NCI-H2171 treated with DMSO at 0.1 percent for 48 hours (cell line): Measurements from ENCODE around the gene C1orf216.
"Not testable (repeated sequence)": the region's sequence is repeated elsewhere in the genome, so short reads cannot be mapped to it uniquely, and the experiment has no call there.

Source experiments
- DNase-seq: peaks from one replicate; lab custom pipeline; 2025; lab: John Stamatoyannopoulos, UW

C1orf216 gene

GRCh38 chr1:35706846-35707600, 11.7 kb downstream of the C1orf216 start:
- peak; percentile 33 for DNase-seq

GRCh38 chr1:35702508-35702907, 16.2 kb downstream of the C1orf216 start:
- DNase-seq, result no peak

- not testable (repeated sequence) for DNase-seq
Measured at GRCh38 chr1:35699152-35699551, 19.5 kb downstream of the C1orf216 start.

- no peak for DNase-seq
Measured at GRCh38 chr1:35692317-35692716, 26.4 kb downstream of the C1orf216 start.

- no peak for DNase-seq
Measured at GRCh38 chr1:35691571-35692220, 27.0 kb downstream of the C1orf216 start.

GRCh38 chr1:35691080-35691479, 27.6 kb downstream of the C1orf216 start:
- no peak for DNase-seq

GRCh38 chr1:35690103-35690502, 28.6 kb downstream of the C1orf216 start:
- not testable (repeated sequence) for DNase-seq

GRCh38 chr1:35688161-35688560, 30.5 kb downstream of the C1orf216 start:
- no peak for DNase-seq

- no peak for DNase-seq
Measured at GRCh38 chr1:35683012-35683411, 35.7 kb downstream of the C1orf216 start.

- DNase-seq, result no peak
Measured at GRCh38 chr1:35680271-35680670, 38.4 kb downstream of the C1orf216 start.

GRCh38 chr1:35675773-35676172, 42.9 kb downstream of the C1orf216 start:
- no peak for DNase-seq

- DNase-seq, result no peak
Measured at GRCh38 chr1:35674111-35674510, 44.6 kb downstream of the C1orf216 start.

- DNase-seq, result no peak
Measured at GRCh38 chr1:35672116-35672515, 46.6 kb downstream of the C1orf216 start.

GRCh38 chr1:35668506-35668905, 50.2 kb downstream of the C1orf216 start:
- no peak for DNase-seq

- DNase-seq, result no peak
Measured at GRCh38 chr1:35666916-35667315, 51.8 kb downstream of the C1orf216 start.

GRCh38 chr1:35666216-35666615, 52.5 kb downstream of the C1orf216 start:
- DNase-seq, result no peak
